ENCODE results near the gene TPM4. TPM values are rescaled to one million over a fixed set of nuclear protein-coding genes. Genes with fewer than 3 reads are reported as not detected.

TPM4 gene
- total and polyA plus RNA-seq, 2 of the 13 experiments (the other 11 are each of a cell fraction or from before 2014, with no cell fraction given): 180 to 188 TPM

DNA sequence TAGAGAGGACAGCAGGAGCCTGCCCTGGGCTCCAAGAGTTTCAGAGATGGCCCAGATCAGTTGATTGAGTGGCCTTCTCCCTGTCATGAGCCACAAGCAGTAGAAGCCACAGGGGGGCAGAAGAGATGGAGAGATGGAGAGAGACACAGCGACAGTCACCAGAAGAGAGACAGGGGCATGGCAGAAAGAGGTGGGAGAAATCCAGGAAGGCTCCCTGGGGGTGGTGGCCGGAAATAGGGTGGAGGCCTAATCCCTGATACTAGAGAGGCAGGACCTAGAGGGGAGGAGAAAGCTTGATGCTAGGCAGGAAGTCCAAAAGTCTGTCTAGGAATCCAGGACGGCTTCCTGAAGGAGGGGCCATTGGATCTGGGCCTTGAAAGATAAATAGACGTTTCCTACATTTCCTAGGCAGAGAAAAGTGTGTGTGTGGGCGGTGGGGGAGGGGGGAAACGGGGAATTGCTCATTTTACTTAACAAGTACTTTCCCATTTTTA, 9.6 kb upstream of the TPM4 start (continued):
- TF ChIP-seq ZBTB8A (CRISPR knock-in tag; IDR thresholded peaks at IDR 0.05; ENCODE audit: borderline replicate concordance, low read depth) (no peak), SOX5 (CRISPR knock-in tag; IDR thresholded peaks at IDR 0.05; ENCODE audit: borderline replicate concordance) (no peak), MAFK (conservative IDR thresholded peaks at IDR 0.05 in 1 of 2, IDR thresholded peaks at IDR 0.05 in 1 of 2; ENCODE audit: low read length in 2 of 2) (no peak), HMGA1 (CRISPR knock-in tag; conservative IDR thresholded peaks at IDR 0.05) (no peak), ZNF552 (CRISPR knock-in tag; IDR thresholded peaks at IDR 0.05; ENCODE audit: borderline replicate concordance) (no peak), ZNF264 (CRISPR knock-in tag; IDR thresholded peaks at IDR 0.05) (no peak), SAP130 (CRISPR knock-in tag; IDR thresholded peaks at IDR 0.05; ENCODE audit: low read depth) (peak; percentile 63), FOXC1 (CRISPR knock-in tag; IDR thresholded peaks at IDR 0.05; ENCODE audit: borderline replicate concordance) (no peak), ETV6 (CRISPR knock-in tag; conservative IDR thresholded peaks at IDR 0.05) (no peak; the same call in 1 of the 2 replicates), HNRNPH1 (optimal IDR thresholded peaks at IDR 0.05; ENCODE audit: low read depth, low read length) (no peak), ZNF253 (CRISPR knock-in tag; IDR thresholded peaks at IDR 0.05; ENCODE audit: borderline replicate concordance) (no peak), POLR2G (IDR thresholded peaks at IDR 0.05; ENCODE audit: low read depth, low read length) (no peak), ZNF615 (CRISPR knock-in tag; IDR thresholded peaks at IDR 0.05; ENCODE audit: borderline replicate concordance) (no peak), ZNF687 (CRISPR knock-in tag; IDR thresholded peaks at IDR 0.05) (no peak), MIER3 (CRISPR knock-in tag; IDR thresholded peaks at IDR 0.05; ENCODE audit: borderline replicate concordance) (0 out of 2 replicates have a peak, but pooled peaks have one; percentile 34), CHCHD3 (CRISPR knock-in tag; IDR thresholded peaks at IDR 0.05) (no peak), ZNF343 (CRISPR knock-in tag; IDR thresholded peaks at IDR 0.05) (no peak), MTA1 (CRISPR knock-in tag; IDR thresholded peaks at IDR 0.05; ENCODE audit: borderline replicate concordance) (no peak), HMGXB3 (CRISPR knock-in tag; IDR thresholded peaks at IDR 0.05; ENCODE audit: borderline replicate concordance) (0 out of 2 replicates have a peak, but pooled peaks have one; percentile 19)
- TF ChIP-seq, protein P1, sequence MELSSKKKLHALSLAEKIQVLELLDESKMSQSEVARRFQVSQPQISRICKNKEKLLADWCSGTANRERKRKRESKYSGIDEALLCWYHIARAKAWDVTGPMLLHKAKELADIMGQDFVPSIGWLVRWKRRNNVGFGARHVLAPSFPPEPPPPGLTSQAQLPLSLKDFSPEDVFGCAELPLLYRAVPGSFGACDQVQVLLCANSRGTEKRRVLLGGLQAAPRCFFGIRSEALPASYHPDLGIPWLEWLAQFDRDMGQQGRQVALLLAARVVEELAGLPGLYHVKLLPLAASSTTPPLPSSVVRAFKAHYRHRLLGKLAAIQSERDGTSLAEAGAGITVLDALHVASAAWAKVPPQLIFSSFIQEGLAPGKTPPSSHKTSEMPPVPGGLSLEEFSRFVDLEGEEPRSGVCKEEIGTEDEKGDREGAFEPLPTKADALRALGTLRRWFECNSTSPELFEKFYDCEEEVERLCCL (CRISPR knock-in tag; IDR thresholded peaks at IDR 0.05; ENCODE audit: borderline replicate concordance): no peak
- TF ChIP-seq, protein P2, sequence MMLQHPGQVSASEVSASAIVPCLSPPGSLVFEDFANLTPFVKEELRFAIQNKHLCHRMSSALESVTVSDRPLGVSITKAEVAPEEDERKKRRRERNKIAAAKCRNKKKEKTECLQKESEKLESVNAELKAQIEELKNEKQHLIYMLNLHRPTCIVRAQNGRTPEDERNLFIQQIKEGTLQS (CRISPR knock-in tag; IDR thresholded peaks at IDR 0.05): no peak

Data from HepG2 (cell line).